Hepatocyte (in vitro differentiated cells): ENCODE data around the gene PHETA1. TPM values are rescaled to one million over a fixed set of nuclear protein-coding genes. Genes with fewer than 3 reads are reported as not detected.

ENCODE experiments used
- DNase-seq: peaks from one replicate; pipeline ENCODE4 v3.0.0-alpha.2; 2016; ENCODE audit warnings: low spot score
- H2AFZ ChIP-seq: fragments of 200-600 bp; sonication (generic); 2 replicates; pipeline ENCODE4 v1.6.0; 2016; ENCODE audit warnings: antibody characterized with exemption, mild to moderate bottlenecking
- H3K27ac ChIP-seq: fragments of 200-600 bp; sonication (generic); 2 replicates; pipeline ENCODE4 v1.5.1; 2016; ENCODE audit warnings: mild to moderate bottlenecking
- H3K27me3 ChIP-seq: fragments of 200-600 bp; sonication (generic); 2 replicates; pipeline ENCODE4 v1.6.1; 2016
- H3K36me3 ChIP-seq: fragments of 200-600 bp; sonication (generic); replicated peaks from 2 replicates; pipeline ENCODE4 v1.5.1; 2016; ENCODE audit warnings: low read depth; ENCODE audit not compliant: insufficient read depth
- H3K4me1 ChIP-seq: fragments of 200-600 bp; sonication (generic); 2 replicates; pipeline ENCODE4 v1.5.1; 2016; ENCODE audit warnings: mild to moderate bottlenecking, moderate library complexity; ENCODE audit not compliant: insufficient read depth
- H3K4me2 ChIP-seq: fragments of 200-600 bp; sonication (generic); 2 replicates; pipeline ENCODE4 v1.6.0; 2016
- H3K4me3 ChIP-seq: fragments of 200-600 bp; sonication (generic); 2 replicates; pipeline ENCODE4 v1.5.1; 2016; ENCODE audit warnings: mild to moderate bottlenecking
- H3K79me2 ChIP-seq: fragments of 200-600 bp; sonication (generic); 2 replicates; pipeline ENCODE4 v1.6.0; 2017; ENCODE audit warnings: mild to moderate bottlenecking
- H3K9me2 ChIP-seq: fragments of 200-600 bp; sonication (generic); replicated peaks from 2 replicates; pipeline ENCODE4 v1.6.0; 2017; ENCODE audit warnings: mild to moderate bottlenecking; ENCODE audit not compliant: insufficient read depth
- H3K9me3 ChIP-seq: fragments of 200-600 bp; sonication (generic); 2 replicates; pipeline ENCODE4 v1.5.1; 2016; ENCODE audit warnings: low read depth, mild to moderate bottlenecking
- H4K20me1 ChIP-seq: fragments of 200-600 bp; sonication (generic); 2 replicates; pipeline ENCODE4 v1.6.0; 2016; ENCODE audit warnings: mild to moderate bottlenecking; ENCODE audit not compliant: insufficient read depth, poor library complexity, severe bottlenecking
- EZH2 ChIP-seq: fragments of 200-600 bp; sonication (generic); IDR thresholded peaks from 2 replicates; pipeline ENCODE4 v1.6.1; 2016; ENCODE audit warnings: antibody characterized with exemption, mild to moderate bottlenecking, borderline replicate concordance
- EZH2phosphoT487 ChIP-seq: fragments of 200-600 bp; sonication (generic); IDR thresholded peaks from one replicate; pipeline ENCODE4 v1.6.1; 2018; ENCODE audit warnings: antibody characterized with exemption, mild to moderate bottlenecking, low read depth, moderate library complexity; ENCODE audit not compliant: unreplicated experiment, severe bottlenecking
- WGBS: methylation state at CpG from one replicate; pipeline ENCODE4 v1.1.6; 2016; ENCODE audit warnings: low lambda C conversion rate; ENCODE audit errors: missing lambda C conversion rate; 5-methylcytosine and 5-hydroxymethylcytosine counted together
- polyA plus RNA-seq: library from polyadenylated mRNA; unstranded; fragments of >200 nt; fragmentation: Nextera tagmentation; extraction: Ambion mirVana; gene quantifications from 2 replicates; pipeline ENCODE4 v1.2.1, GENCODE V29; 2016
- total RNA-seq: library from RNA; depleted of rRNA; stranded (reverse); fragments of >200 nt; gene quantifications from 2 replicates; pipeline ENCODE4 v1.2.3, GENCODE V29; 2014
- TF ChIP-seq, protein P1 (sequence below): fragments of 200-600 bp; sonication (generic); IDR thresholded peaks from 2 replicates; pipeline ENCODE4 v1.5.1; 2016; ENCODE audit warnings: antibody characterized with exemption, mild to moderate bottlenecking; ENCODE audit not compliant: poor library complexity

Gene PHETA1
- total and polyA plus RNA-seq, 2 experiments from 2014 or later: 24.6 to 30.9 TPM

DNA sequence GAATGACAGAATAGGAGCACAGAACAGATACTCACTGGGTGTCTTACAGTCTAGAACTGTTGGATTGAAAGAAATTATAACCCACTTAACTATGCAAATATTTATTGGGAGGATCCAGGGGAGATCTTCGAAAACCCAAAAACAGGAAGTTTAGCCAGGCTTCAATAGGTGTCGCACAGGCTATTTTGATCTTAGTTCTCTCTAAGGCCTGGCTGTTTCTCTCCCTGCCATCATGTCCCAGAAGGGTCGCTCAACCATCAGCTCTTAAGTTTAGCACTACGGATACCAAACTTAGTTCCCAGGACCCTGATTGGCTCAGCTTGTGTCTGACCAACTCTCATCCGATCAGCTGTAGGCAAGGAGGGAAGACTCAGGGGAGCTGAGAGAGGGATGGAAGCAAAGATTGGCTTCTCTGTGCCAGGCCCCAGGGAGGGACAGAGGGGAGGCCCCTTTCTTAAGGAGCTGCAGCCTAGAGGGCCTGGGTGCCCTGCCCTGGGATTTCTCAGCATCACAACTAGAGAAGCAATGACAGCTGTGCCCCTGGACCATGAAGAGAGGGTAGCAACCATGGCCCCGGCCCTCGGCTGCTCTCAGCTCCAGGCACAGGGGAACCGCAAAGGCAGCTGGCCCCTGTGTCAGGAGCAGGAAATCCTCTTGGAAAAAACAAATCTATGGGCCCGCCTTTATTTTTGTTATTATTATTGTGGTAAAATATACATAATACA, 13.5 kb downstream of the PHETA1 start:
- H3K4me3 ChIP-seq: no peak overlapping the region
- no peaks in the 10 kb centered on the region for H3K79me2 ChIP-seq
- H4K20me1 ChIP-seq: no peaks in the 10 kb centered on the region
- WGBS: 90% methylated on average over 9 of the region's 9 CpGs
- no peaks in the 10 kb centered on the region for H3K9me3 ChIP-seq
- TF ChIP-seq EZH2phosphoT487: no peak
- no peak for TF ChIP-seq EZH2
- TF ChIP-seq, protein P1, sequence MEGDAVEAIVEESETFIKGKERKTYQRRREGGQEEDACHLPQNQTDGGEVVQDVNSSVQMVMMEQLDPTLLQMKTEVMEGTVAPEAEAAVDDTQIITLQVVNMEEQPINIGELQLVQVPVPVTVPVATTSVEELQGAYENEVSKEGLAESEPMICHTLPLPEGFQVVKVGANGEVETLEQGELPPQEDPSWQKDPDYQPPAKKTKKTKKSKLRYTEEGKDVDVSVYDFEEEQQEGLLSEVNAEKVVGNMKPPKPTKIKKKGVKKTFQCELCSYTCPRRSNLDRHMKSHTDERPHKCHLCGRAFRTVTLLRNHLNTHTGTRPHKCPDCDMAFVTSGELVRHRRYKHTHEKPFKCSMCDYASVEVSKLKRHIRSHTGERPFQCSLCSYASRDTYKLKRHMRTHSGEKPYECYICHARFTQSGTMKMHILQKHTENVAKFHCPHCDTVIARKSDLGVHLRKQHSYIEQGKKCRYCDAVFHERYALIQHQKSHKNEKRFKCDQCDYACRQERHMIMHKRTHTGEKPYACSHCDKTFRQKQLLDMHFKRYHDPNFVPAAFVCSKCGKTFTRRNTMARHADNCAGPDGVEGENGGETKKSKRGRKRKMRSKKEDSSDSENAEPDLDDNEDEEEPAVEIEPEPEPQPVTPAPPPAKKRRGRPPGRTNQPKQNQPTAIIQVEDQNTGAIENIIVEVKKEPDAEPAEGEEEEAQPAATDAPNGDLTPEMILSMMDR: no peak
- no peaks in the 10 kb centered on the region for H3K27me3 ChIP-seq
- no peaks in the 10 kb centered on the region for H3K9me2 ChIP-seq
- H3K27ac ChIP-seq: no peak overlapping the region
- no peak overlapping the region for H3K4me2 ChIP-seq
- DNase-seq: no peak
- H3K36me3 ChIP-seq: no peaks in the 10 kb centered on the region
- H3K4me1 ChIP-seq: no peaks in the 10 kb centered on the region
- H2AFZ ChIP-seq: no peak overlapping the region

DNA sequence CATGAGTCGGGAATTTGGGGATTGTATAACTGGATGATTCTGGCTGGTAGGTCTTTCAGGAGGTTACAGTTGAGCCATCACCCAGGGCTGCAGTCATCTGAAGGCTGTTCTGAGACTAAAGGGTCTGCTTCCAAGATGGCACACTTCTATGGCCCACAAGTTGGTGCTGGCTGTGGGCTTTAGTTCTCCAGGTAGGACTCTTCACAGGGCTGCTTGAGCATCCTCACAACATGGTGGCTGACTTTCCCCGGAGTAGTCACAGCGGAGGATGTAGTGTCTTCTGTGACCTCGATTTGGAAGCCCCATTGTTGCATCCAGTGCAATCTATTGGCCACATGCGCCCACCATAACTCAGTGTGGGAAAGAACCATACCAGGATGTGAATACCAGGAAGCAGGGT, 14.4 kb downstream of the PHETA1 start:
- H3K4me3 ChIP-seq: no peak overlapping the region
- H3K4me1 ChIP-seq: no peaks in the 10 kb centered on the region
- no peak overlapping the region for H3K4me2 ChIP-seq
- DNase-seq: no peak
- no peaks in the 10 kb centered on the region for H4K20me1 ChIP-seq
- TF ChIP-seq EZH2: no peak
- TF ChIP-seq, protein P1: no peak
- TF ChIP-seq EZH2phosphoT487: no peak
- H2AFZ ChIP-seq: no peak overlapping the region
- no peaks in the 10 kb centered on the region for H3K27me3 ChIP-seq
- H3K9me2 ChIP-seq: no peaks in the 10 kb centered on the region
- H3K27ac ChIP-seq: no peak overlapping the region
- H3K79me2 ChIP-seq: no peaks in the 10 kb centered on the region
- WGBS: 90% methylated on average over 5 of the region's 5 CpGs
- no peaks in the 10 kb centered on the region for H3K9me3 ChIP-seq
- H3K36me3 ChIP-seq: no peaks in the 10 kb centered on the region

DNA sequence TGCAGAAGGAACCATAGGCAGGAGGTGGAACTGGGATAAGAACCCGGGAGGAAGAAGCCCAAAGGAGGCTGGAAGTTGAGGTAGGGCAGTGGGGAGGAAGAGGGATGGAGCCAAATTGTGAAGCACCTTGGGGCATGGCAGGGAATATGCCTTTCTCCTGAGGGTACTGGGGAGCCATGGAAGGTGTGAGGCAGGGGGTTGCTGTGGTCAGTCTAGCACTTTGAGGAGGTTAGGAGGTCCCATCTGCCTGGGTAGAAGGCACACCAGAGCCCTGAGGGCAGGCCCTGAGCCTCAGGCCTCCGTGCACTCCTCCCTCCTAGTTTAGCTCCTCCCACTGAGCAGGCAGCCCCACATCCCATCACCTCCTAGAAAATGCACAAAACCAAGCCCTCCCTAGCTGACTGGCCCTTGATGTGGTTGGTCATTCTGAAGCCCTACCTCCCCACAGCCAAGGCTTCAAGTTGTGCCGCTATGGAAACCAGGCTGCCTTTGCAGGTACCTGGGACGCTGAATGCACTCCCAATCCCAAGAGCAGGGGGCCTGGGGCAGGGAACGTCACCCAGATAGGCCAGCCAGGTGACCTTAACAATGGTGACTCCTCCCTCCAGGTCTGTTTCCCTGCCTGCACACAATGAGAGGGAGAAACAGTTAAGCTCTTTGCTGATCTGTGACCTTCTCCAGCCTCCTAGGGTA, 15.1 kb downstream of the PHETA1 start:
- no peak overlapping the region for H3K4me2 ChIP-seq
- H3K4me3 ChIP-seq: no peak overlapping the region
- no peaks in the 10 kb centered on the region for H3K9me3 ChIP-seq
- no peaks in the 10 kb centered on the region for H4K20me1 ChIP-seq
- H3K79me2 ChIP-seq: no peaks in the 10 kb centered on the region
- WGBS: 53% methylated on average over 5 of the region's 5 CpGs
- no peaks in the 10 kb centered on the region for H3K27me3 ChIP-seq
- TF ChIP-seq EZH2: no peak
- TF ChIP-seq EZH2phosphoT487: no peak
- TF ChIP-seq, protein P1: no peak
- no peak for DNase-seq
- H3K4me1 ChIP-seq: no peaks in the 10 kb centered on the region
- H2AFZ ChIP-seq: no peak overlapping the region
- H3K36me3 ChIP-seq: no peaks in the 10 kb centered on the region
- no peaks in the 10 kb centered on the region for H3K9me2 ChIP-seq
- H3K27ac ChIP-seq: no peak overlapping the region
